PC-9 (cell line): ENCODE results near the gene PDE6B.

Source experiments
- CTCF ChIP-seq: fragments of 200-600 bp; sonication (generic); conservative IDR thresholded peaks from 2 replicates; pipeline ENCODE4 v1.6.1; 2017; ENCODE audit warnings: mixed run types, antibody characterized with exemption, mild to moderate bottlenecking, moderate library complexity
- EZH2 ChIP-seq: fragments of 200-600 bp; sonication (generic); IDR thresholded peaks from 2 replicates; pipeline ENCODE4 v1.8.0; 2017; ENCODE audit warnings: antibody characterized with exemption, low read depth

GRCh38 chr4:617644-618641, 7.4 kb upstream of the PDE6B start:
- TF ChIP-seq CTCF, result no peak
- TF ChIP-seq EZH2, result no peak
